Fibroblast of lung (primary cell): ENCODE data around the gene ABR.

Source experiments
- CTCF ChIP-seq, 2 donors: IDR thresholded peaks in 1 of 2; conservative IDR thresholded peaks in 1 of 2; 1 replicate in 1 of 2; 2 replicates in 1 of 2; pipeline ENCODE4 v1.5.1; 2011 to 2012; ENCODE audit warnings: low read length in 2 of 2, control low read depth in 1 of 2, inconsistent platforms in 1 of 2, low read depth in 1 of 2, mild to moderate bottlenecking in 1 of 2
- EZH2 ChIP-seq: IDR thresholded peaks from 2 replicates; pipeline ENCODE4 v1.5.1; 2012; ENCODE audit warnings: low read length, control low read depth, mild to moderate bottlenecking; ENCODE audit errors: missing control alignments

GRCh38 chr17:1174263-1174880 is 5.4 kb downstream of the ABR start:
- no peak for TF ChIP-seq CTCF (conservative IDR thresholded peaks at IDR 0.05 in 1 of 2, IDR thresholded peaks at IDR 0.05 in 1 of 2; ENCODE audit: low read depth in 1 of 2, low read length in 2 of 2)
- no peak for TF ChIP-seq EZH2
